ENCODE measurements around the gene PCSK7. TPM values are rescaled to one million over a fixed set of nuclear protein-coding genes. Genes with fewer than 3 reads are reported as not detected.

PCSK7 gene
- total and polyA plus RNA-seq, 2 of the 4 experiments (the other 2 are of a cell fraction) = 35.8 to 54.3 TPM

GRCh38 chr11:117201658-117202305 is 30.1 kb downstream of the PCSK7 start:
- Histone ChIP-seq H3K4me3 (ENCODE audit: insufficient read depth, low read depth, low read length) (peak overlapping the region; percentile 49), H3K4me1 (ENCODE audit: control insufficient read depth, insufficient read depth, low read length) (peaks cover 46% of the 10 kb centered on the region), H2BK15ac (ENCODE audit: low read depth, low read length) (no peak overlapping the region), H3K27ac (ENCODE audit: insufficient read depth, low read length) (peak overlapping the region; percentile 91), H2BK5ac (ENCODE audit: low read depth, low read length, poor library complexity, severe bottlenecking) (peak overlapping the region; percentile 83), H4K91ac (ENCODE audit: insufficient read depth, low read depth, low read length) (peak overlapping the region; percentile 78), H2BK120ac (ENCODE audit: low read depth, low read length) (peak overlapping the region; percentile 36; the same call in 1 of the 2 replicates), H3K27me3 (ENCODE audit: control insufficient read depth, insufficient read depth, low read length) (no peaks in the 10 kb centered on the region), H3K9me1 (ENCODE audit: insufficient read depth, low read length) (peaks cover 28% of the 10 kb centered on the region), H3K56ac (ENCODE audit: extremely low read depth, insufficient read depth, low read length) (peak overlapping the region; percentile 50; the same call in 1 of the 2 replicates), H4K5ac (ENCODE audit: low read depth, low read length) (peak overlapping the region; percentile 25; the same call in 1 of the 2 replicates), H4K20me1 (ENCODE audit: insufficient read depth, low read length) (peaks cover 58% of the 10 kb centered on the region), H3K79me1 (ENCODE audit: low read depth in 1 of 2, low read length in 2 of 2) (peaks cover 29 to 68% of the 10 kb centered on the region in 2 experiments), H3K23ac (ENCODE audit: low read depth, low read length) (peak overlapping the region; percentile 91), H2AK9ac (replicated peaks; ENCODE audit: low read depth, low read length, poor library complexity) (peak overlapping the region; percentile 38), H4K8ac (ENCODE audit: low read depth in 2 of 2, low read length in 2 of 2) (peak overlapping the region; percentile 93 to 96; a peak in 3 of 4 replicates), H3K36me3 (ENCODE audit: control insufficient read depth, insufficient read depth, low read length) (peaks cover 45% of the 10 kb centered on the region), H3K14ac (replicated peaks; ENCODE audit: low read depth, low read length) (peak overlapping the region; percentile 98), H3K9me3 (ENCODE audit: control insufficient read depth, insufficient read depth, low read length) (no peaks in the 10 kb centered on the region), H3K18ac (ENCODE audit: low read depth, low read length) (peak overlapping the region; percentile 65; the same call in 1 of the 2 replicates), H2BK20ac (ENCODE audit: low read depth, low read length) (0 out of 2 replicates have a peak overlapping the region, but pooled peaks have one; percentile 5), H3K4me2 (ENCODE audit: low read depth, low read length) (peak overlapping the region; percentile 80), H2AK5ac (ENCODE audit: low read depth, low read length) (peak overlapping the region; percentile 97), H2AFZ (replicated peaks; ENCODE audit: low read length, poor library complexity) (peak overlapping the region; percentile 4), H3K4ac (ENCODE audit: low read depth, low read length) (peak overlapping the region; percentile 96), H3K9ac (ENCODE audit: low read depth, low read length) (peak overlapping the region; percentile 92)
- ATAC-seq (ENCODE audit: low read depth) = no peak
- 55% methylated on average over 8 of the region's 14 CpGs; no CpG with 5 or more reads in 1 of the 2 experiments for WGBS, 2 experiments (ENCODE audit: extremely low coverage in 2 of 2, insufficient read length in 1 of 2)
- DNase-seq = no peak
- ChIA-PET CTCF (interaction anchor here (0.7 kb wide), 1 partner anchor 21 kb away, joined by 4 read pairs; no protein-coding TSS in a partner anchor), POLR2A (ENCODE audit: unreplicated experiment) (interaction anchor here (0.7 to 1.8 kb wide), 2 partner anchors 20 to 24 kb away, joined by 3 to 6 read pairs; partner anchors contain the start of gene SIDT2)
- in situ Hi-C loops (cut with MboI; ENCODE audit: low sequenced_read_pairs) = no loop called here
- dilution Hi-C loops (cut with HindIII; ENCODE audit: low sequenced_read_pairs, unreplicated experiment) = no loop called here
- no TSS peak for BruUV-seq (replicated peaks)
- intact Hi-C loops (cut with micrococcal nuclease) = no loop called here
- TF ChIP-seq MAZ (IDR thresholded peaks at IDR 0.05; ENCODE audit: borderline replicate concordance, low read depth, low read length) (no peak), CEBPB (IDR thresholded peaks at IDR 0.05; ENCODE audit: low read depth, low read length) (no peak), POLR2A (IDR thresholded peaks at IDR 0.05; ENCODE audit: low read depth, low read length) (peak; percentile 18), CTCF (conservative IDR thresholded peaks at IDR 0.05; ENCODE audit: low read depth, low read length) (no peak), RCOR1 (IDR thresholded peaks at IDR 0.05; ENCODE audit: insufficient replicate concordance, low read length) (no peak), MXI1 (IDR thresholded peaks at IDR 0.05; ENCODE audit: borderline replicate concordance, low read depth, low read length) (no peak)
